Left lung (tissue), 10 donors: ENCODE results near the gene SLC12A2. TPM values are rescaled to one million over a fixed set of nuclear protein-coding genes. Genes with fewer than 3 reads are reported as not detected.

Source experiments
- ATAC-seq: fragments of 200-7000 bp; cut with Tn5 transposase; one replicate; pipeline ENCODE4 v1.9.1; 2020; ENCODE audit warnings: moderate library complexity
- DNase-seq, 4 donors: peaks; one replicate each; pipeline ENCODE4 v3.0.0-alpha.2; 2013 to 2020
- H3K27ac ChIP-seq, 2 donors: fragments of 200-600 bp; sonication (generic) in 1 of 2; one replicate each; pipeline versions ENCODE4 v1.5.0 to v1.8.0; 2020 to 2021
- H3K27me3 ChIP-seq, 2 donors: fragments of 200-600 bp; sonication (generic) in 1 of 2; one replicate each; pipeline versions ENCODE4 v1.5.0 to v1.8.0; 2020 to 2021
- H3K36me3 ChIP-seq, 2 donors: fragments of 200-600 bp; sonication (generic) in 1 of 2; one replicate each; pipeline versions ENCODE4 v1.5.0 to v1.8.0; 2020 to 2021
- H3K4me1 ChIP-seq, 2 donors: fragments of 200-600 bp; one replicate each; pipeline ENCODE4 v1.8.0; 2021
- H3K4me3 ChIP-seq, 2 donors: fragments of 200-600 bp; sonication (generic) in 1 of 2; one replicate each; pipeline versions ENCODE4 v1.5.0 to v1.8.0; 2020 to 2021; ENCODE audit warnings: mild to moderate bottlenecking in 1 of 2
- H3K9me3 ChIP-seq, 2 donors: fragments of 200-600 bp; sonication (generic) in 1 of 2; one replicate each; pipeline versions ENCODE4 v1.5.0 to v1.8.0; 2020 to 2021
- CTCF ChIP-seq, 2 donors: fragments of 200-600 bp; sonication (generic) in 1 of 2; IDR thresholded peaks; one replicate each; pipeline versions ENCODE4 v1.5.0 to v1.8.0; 2021; ENCODE audit warnings: antibody characterized with exemption in 2 of 2
- intact Hi-C, 2 donors: fragments of 100-400 bp; cut with DNase I; formaldehyde crosslinking; loops; one replicate each; pipeline versions ENCODE4 v1.11.2 to v1.14.2; 2022
- polyA plus RNA-seq, 6 donors: library from polyadenylated mRNA; unstranded; fragments of 120-200 nt; gene quantifications; one replicate each; pipeline ENCODE4 v1.2.1, GENCODE V29; 2013; ENCODE audit not compliant: insufficient read length in 6 of 6
- total RNA-seq, 2 donors: library from RNA; stranded (reverse); fragmentation: NEBNext Ultra II Directional; extraction: Animal tissue kit (Norgen Biotek cat#: 25700); gene quantifications; one replicate each; pipeline ENCODE4 v1.2.1, GENCODE V29; 2021
- donor health status: DM: no; HTN: yes; CAD: no.
- donor health status: DM: no; HTN: no; CAD: no.

The SLC12A2 gene
- total and polyA plus RNA-seq, 8 donors, result 33.7 to 94.4 (median 70.3) TPM

GRCh38 chr5:128213340-128213739 is 129.8 kb downstream of the SLC12A2 start:
- ATAC-seq (peak; percentile 79), DNase-seq (peak in 2 of 4 donors; percentile 65 to 83)
- Histone ChIP-seq H3K27ac (no peak overlapping the region), H3K4me1 (no peaks in the 10 kb centered on the region), H3K27me3 (no peaks in the 10 kb centered on the region), H3K4me3 (no peak overlapping the region), H3K36me3 (no peaks in the 10 kb centered on the region), H3K9me3 (no peaks in the 10 kb centered on the region)
- TF ChIP-seq CTCF (IDR thresholded peaks at IDR 0.05), result peak; percentile 47 to 64
- intact Hi-C loops, result no loop called here

- no peak overlapping the region for H3K27ac ChIP-seq
- H3K4me3 ChIP-seq, result no peak overlapping the region
- no peak for TF ChIP-seq CTCF (IDR thresholded peaks at IDR 0.05)
- no peaks in the 10 kb centered on the region for H3K4me1 ChIP-seq
- DNase-seq (no peak), ATAC-seq (no peak)
- H3K27me3 ChIP-seq, result no peaks in the 10 kb centered on the region
- no peaks in the 10 kb centered on the region for H3K36me3 ChIP-seq
- H3K9me3 ChIP-seq, result no peaks in the 10 kb centered on the region
- intact Hi-C loops, result no loop called here
These were observed 130.3 kb downstream of the SLC12A2 start for GRCh38 chr5:128213833-128214232.

GRCh38 chr5:128216285-128216684 is 132.7 kb downstream of the SLC12A2 start:
- no peak for DNase-seq
- H3K27me3 ChIP-seq, result no peaks in the 10 kb centered on the region
- intact Hi-C loops, result no loop called here
- no peak overlapping the region for H3K27ac ChIP-seq
- H3K4me1 ChIP-seq, result no peaks in the 10 kb centered on the region
- no peak for TF ChIP-seq CTCF (IDR thresholded peaks at IDR 0.05)
- no peak overlapping the region for H3K4me3 ChIP-seq
- H3K36me3 ChIP-seq, result no peaks in the 10 kb centered on the region
- ATAC-seq, result no peak
- H3K9me3 ChIP-seq, result no peaks in the 10 kb centered on the region

GRCh38 chr5:128216860-128217531 is 133.4 kb downstream of the SLC12A2 start:
- no peak for TF ChIP-seq CTCF (IDR thresholded peaks at IDR 0.05)
- intact Hi-C loops, result no loop called here
- Histone ChIP-seq H3K27ac (no peak overlapping the region), H3K27me3 (no peaks in the 10 kb centered on the region), H3K9me3 (no peaks in the 10 kb centered on the region), H3K36me3 (no peaks in the 10 kb centered on the region), H3K4me3 (no peak overlapping the region), H3K4me1 (no peaks in the 10 kb centered on the region)
- ATAC-seq, result peak; percentile 35
- no peak for DNase-seq

GRCh38 chr5:128220841-128221240 is 137.3 kb downstream of the SLC12A2 start:
- TF ChIP-seq CTCF (IDR thresholded peaks at IDR 0.05), result no peak
- H3K27me3 ChIP-seq, result no peaks in the 10 kb centered on the region
- no peaks in the 10 kb centered on the region for H3K36me3 ChIP-seq
- DNase-seq (no peak), ATAC-seq (no peak)
- H3K9me3 ChIP-seq, result no peaks in the 10 kb centered on the region
- H3K4me3 ChIP-seq, result no peak overlapping the region
- intact Hi-C loops, result loop anchor here in 1 of 2 donors (10.0 kb wide), 1 partner anchor 624 kb away; no protein-coding TSS in a partner anchor
- H3K27ac ChIP-seq, result no peak overlapping the region
- no peaks in the 10 kb centered on the region for H3K4me1 ChIP-seq
